ENCODE results near the gene MYO7A. TPM values are rescaled to one million over a fixed set of nuclear protein-coding genes. Genes with fewer than 3 reads are reported as not detected.

Gene MYO7A
- total RNA-seq, 1 experiment from 2014 or later: 2.5 TPM

DNA sequence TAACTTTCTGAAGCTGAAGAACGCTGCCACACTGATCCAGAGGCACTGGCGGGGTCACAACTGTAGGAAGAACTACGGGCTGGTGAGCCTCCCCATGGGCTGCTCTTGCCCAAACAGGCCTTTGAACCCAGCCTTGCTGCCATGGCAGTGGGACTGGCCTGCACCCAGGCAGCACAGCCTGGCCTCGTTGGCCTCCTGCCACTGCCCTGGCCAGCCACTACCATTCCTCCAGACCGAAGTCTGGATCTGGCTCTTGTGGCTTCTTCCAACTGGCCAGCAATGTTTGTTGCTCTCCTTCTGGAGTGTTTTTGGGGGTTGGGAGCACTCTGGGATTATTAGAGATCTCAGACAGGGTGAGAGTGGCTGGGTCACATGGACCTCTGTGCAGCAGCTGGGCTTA is 51.0 kb downstream of the MYO7A start:
- no peak overlapping the region for H3K4me3 Mint-ChIP-seq
- ChIA-PET CTCF (interaction anchor here (0.9 to 2.3 kb wide), 2 partner anchors 10 to 52 kb away, joined by 4 to 7 read pairs; partner anchors contain the start of gene MYO7A), POLR2A (no interaction called here)
- DNase-seq (ENCODE audit: low spot score) (no peak), ATAC-seq (no peak)
- H3K27ac Mint-ChIP-seq: no peak overlapping the region
- peaks cover 4% of the 10 kb centered on the region for H3K9me3 Mint-ChIP-seq
- peaks cover 28% of the 10 kb centered on the region for H3K4me1 Mint-ChIP-seq
- H3K36me3 Mint-ChIP-seq: no peaks in the 10 kb centered on the region; the same call in 1 of the 2 replicates
- H3K27me3 Mint-ChIP-seq (ENCODE audit: low read depth): 0 out of 2 replicates have a peak, but pooled peaks cover 8% of the 10 kb centered on the region
- no peak for TF ChIP-seq GTF2I (CRISPR knock-in tag; conservative IDR thresholded peaks at IDR 0.05)
- TF ChIP-seq, protein P1, sequence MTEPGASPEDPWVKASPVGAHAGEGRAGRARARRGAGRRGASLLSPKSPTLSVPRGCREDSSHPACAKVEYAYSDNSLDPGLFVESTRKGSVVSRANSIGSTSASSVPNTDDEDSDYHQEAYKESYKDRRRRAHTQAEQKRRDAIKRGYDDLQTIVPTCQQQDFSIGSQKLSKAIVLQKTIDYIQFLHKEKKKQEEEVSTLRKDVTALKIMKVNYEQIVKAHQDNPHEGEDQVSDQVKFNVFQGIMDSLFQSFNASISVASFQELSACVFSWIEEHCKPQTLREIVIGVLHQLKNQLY (CRISPR knock-in tag; IDR thresholded peaks at IDR 0.05): no peak
- no peak for TF ChIP-seq ZNF423 (CRISPR knock-in tag; IDR thresholded peaks at IDR 0.05)
- TF ChIP-seq NR3C1 (CRISPR knock-in tag; conservative IDR thresholded peaks at IDR 0.05; ENCODE audit: low read depth): no peak
- no peak for TF ChIP-seq OVOL2 (CRISPR knock-in tag; IDR thresholded peaks at IDR 0.05; ENCODE audit: borderline replicate concordance)
- TF ChIP-seq NFATC4 (CRISPR knock-in tag; IDR thresholded peaks at IDR 0.05): no peak
- no peak for TF ChIP-seq ZNF416 (CRISPR knock-in tag; IDR thresholded peaks at IDR 0.05)
- no peak for TF ChIP-seq CREM (CRISPR knock-in tag; IDR thresholded peaks at IDR 0.05)
- TF ChIP-seq EMX1 (CRISPR knock-in tag; IDR thresholded peaks at IDR 0.05): no peak
- TF ChIP-seq, protein P2, sequence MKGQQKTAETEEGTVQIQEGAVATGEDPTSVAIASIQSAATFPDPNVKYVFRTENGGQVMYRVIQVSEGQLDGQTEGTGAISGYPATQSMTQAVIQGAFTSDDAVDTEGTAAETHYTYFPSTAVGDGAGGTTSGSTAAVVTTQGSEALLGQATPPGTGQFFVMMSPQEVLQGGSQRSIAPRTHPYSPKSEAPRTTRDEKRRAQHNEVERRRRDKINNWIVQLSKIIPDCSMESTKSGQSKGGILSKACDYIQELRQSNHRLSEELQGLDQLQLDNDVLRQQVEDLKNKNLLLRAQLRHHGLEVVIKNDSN (CRISPR knock-in tag; IDR thresholded peaks at IDR 0.05): no peak
- no peak for TF ChIP-seq MYBL2 (CRISPR knock-in tag; IDR thresholded peaks at IDR 0.05)
- no peak for TF ChIP-seq TEAD1 (CRISPR knock-in tag; IDR thresholded peaks at IDR 0.05)
- TF ChIP-seq, protein P3, sequence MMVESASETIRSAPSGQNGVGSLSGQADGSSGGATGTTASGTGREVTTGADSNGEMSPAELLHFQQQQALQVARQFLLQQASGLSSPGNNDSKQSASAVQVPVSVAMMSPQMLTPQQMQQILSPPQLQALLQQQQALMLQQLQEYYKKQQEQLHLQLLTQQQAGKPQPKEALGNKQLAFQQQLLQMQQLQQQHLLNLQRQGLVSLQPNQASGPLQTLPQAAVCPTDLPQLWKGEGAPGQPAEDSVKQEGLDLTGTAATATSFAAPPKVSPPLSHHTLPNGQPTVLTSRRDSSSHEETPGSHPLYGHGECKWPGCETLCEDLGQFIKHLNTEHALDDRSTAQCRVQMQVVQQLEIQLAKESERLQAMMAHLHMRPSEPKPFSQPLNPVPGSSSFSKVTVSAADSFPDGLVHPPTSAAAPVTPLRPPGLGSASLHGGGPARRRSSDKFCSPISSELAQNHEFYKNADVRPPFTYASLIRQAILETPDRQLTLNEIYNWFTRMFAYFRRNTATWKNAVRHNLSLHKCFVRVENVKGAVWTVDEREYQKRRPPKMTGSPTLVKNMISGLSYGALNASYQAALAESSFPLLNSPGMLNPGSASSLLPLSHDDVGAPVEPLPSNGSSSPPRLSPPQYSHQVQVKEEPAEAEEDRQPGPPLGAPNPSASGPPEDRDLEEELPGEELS (CRISPR knock-in tag; IDR thresholded peaks at IDR 0.05): no peak
- TF ChIP-seq, protein P4, sequence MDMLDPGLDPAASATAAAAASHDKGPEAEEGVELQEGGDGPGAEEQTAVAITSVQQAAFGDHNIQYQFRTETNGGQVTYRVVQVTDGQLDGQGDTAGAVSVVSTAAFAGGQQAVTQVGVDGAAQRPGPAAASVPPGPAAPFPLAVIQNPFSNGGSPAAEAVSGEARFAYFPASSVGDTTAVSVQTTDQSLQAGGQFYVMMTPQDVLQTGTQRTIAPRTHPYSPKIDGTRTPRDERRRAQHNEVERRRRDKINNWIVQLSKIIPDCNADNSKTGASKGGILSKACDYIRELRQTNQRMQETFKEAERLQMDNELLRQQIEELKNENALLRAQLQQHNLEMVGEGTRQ (CRISPR knock-in tag; IDR thresholded peaks at IDR 0.05): no peak
- TF ChIP-seq ZNF121 (CRISPR knock-in tag; IDR thresholded peaks at IDR 0.05): no peak
- TF ChIP-seq, protein P5, sequence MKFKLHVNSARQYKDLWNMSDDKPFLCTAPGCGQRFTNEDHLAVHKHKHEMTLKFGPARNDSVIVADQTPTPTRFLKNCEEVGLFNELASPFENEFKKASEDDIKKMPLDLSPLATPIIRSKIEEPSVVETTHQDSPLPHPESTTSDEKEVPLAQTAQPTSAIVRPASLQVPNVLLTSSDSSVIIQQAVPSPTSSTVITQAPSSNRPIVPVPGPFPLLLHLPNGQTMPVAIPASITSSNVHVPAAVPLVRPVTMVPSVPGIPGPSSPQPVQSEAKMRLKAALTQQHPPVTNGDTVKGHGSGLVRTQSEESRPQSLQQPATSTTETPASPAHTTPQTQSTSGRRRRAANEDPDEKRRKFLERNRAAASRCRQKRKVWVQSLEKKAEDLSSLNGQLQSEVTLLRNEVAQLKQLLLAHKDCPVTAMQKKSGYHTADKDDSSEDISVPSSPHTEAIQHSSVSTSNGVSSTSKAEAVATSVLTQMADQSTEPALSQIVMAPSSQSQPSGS (CRISPR knock-in tag; IDR thresholded peaks at IDR 0.05; ENCODE audit: borderline replicate concordance, low read depth): no peak
- TF ChIP-seq, protein P6, sequence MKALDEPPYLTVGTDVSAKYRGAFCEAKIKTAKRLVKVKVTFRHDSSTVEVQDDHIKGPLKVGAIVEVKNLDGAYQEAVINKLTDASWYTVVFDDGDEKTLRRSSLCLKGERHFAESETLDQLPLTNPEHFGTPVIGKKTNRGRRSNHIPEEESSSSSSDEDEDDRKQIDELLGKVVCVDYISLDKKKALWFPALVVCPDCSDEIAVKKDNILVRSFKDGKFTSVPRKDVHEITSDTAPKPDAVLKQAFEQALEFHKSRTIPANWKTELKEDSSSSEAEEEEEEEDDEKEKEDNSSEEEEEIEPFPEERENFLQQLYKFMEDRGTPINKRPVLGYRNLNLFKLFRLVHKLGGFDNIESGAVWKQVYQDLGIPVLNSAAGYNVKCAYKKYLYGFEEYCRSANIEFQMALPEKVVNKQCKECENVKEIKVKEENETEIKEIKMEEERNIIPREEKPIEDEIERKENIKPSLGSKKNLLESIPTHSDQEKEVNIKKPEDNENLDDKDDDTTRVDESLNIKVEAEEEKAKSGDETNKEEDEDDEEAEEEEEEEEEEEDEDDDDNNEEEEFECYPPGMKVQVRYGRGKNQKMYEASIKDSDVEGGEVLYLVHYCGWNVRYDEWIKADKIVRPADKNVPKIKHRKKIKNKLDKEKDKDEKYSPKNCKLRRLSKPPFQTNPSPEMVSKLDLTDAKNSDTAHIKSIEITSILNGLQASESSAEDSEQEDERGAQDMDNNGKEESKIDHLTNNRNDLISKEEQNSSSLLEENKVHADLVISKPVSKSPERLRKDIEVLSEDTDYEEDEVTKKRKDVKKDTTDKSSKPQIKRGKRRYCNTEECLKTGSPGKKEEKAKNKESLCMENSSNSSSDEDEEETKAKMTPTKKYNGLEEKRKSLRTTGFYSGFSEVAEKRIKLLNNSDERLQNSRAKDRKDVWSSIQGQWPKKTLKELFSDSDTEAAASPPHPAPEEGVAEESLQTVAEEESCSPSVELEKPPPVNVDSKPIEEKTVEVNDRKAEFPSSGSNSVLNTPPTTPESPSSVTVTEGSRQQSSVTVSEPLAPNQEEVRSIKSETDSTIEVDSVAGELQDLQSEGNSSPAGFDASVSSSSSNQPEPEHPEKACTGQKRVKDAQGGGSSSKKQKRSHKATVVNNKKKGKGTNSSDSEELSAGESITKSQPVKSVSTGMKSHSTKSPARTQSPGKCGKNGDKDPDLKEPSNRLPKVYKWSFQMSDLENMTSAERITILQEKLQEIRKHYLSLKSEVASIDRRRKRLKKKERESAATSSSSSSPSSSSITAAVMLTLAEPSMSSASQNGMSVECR (CRISPR knock-in tag; IDR thresholded peaks at IDR 0.05; ENCODE audit: borderline replicate concordance): no peak
- TF ChIP-seq RORB (CRISPR knock-in tag; IDR thresholded peaks at IDR 0.05): no peak
- TF ChIP-seq ZNF671 (CRISPR knock-in tag; IDR thresholded peaks at IDR 0.05): no peak
